ENCODE data around the gene TMEM186.
"Not testable (repeated sequence)": the region's sequence is repeated elsewhere in the genome, so short reads cannot be mapped to it uniquely, and the experiment has no call there.

Gene TMEM186

DNA sequence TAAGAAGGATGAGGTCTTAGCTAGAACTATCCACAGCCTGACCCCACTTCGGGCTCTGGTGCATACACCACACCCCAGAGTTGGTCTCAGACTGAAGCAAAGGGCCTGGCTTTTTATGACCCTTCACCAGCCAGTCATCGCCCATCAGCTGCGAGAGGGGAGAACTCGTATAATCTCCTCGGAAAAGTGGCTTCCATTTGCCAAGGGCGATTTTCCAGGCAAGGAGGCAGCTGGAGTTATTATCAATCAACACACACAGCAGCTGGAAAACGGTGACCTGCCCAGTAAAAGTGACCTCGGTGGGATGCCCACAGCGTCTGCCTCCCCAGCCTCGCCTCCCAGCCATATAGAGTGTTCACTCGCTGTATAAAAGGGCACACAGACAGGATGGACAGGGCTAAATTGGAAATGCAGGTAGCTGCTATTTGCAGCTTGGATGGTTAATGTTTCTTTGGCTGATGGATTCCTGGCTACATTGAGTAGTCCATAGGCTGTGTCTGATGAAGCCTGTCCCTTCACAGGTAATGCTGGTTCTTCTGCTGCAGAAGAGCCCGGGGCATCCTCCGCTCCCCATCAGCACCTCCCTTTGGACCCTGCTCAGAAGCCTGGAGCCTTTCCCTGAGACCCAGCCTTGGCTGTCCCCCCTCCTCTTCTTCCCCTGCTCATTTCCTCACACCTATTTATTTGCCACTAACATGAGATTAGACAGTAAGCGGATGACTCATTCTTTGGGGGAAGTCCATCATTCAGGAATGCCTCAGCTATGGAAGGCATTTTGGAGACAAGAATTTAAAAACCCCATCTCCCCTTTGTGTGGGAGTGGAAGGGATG, 45.7 kb downstream of the TMEM186 start:
- no peak overlapping the region for H3K4me3 ChIP-seq (replicated peaks; ENCODE audit: insufficient read depth, low read length)
- no peaks in the 10 kb centered on the region for H3K27me3 ChIP-seq (ENCODE audit: insufficient read depth, poor library complexity, severe bottlenecking)
- TF ChIP-seq POLR2AphosphoS5 (IDR thresholded peaks at IDR 0.05; ENCODE audit: low read depth) (no peak), GABPA (IDR thresholded peaks at IDR 0.05; ENCODE audit: low read depth) (no peak), SPI1 (IDR thresholded peaks at IDR 0.05; ENCODE audit: borderline replicate concordance, low read depth) (no peak)
- TF ChIP-seq, protein P1, sequence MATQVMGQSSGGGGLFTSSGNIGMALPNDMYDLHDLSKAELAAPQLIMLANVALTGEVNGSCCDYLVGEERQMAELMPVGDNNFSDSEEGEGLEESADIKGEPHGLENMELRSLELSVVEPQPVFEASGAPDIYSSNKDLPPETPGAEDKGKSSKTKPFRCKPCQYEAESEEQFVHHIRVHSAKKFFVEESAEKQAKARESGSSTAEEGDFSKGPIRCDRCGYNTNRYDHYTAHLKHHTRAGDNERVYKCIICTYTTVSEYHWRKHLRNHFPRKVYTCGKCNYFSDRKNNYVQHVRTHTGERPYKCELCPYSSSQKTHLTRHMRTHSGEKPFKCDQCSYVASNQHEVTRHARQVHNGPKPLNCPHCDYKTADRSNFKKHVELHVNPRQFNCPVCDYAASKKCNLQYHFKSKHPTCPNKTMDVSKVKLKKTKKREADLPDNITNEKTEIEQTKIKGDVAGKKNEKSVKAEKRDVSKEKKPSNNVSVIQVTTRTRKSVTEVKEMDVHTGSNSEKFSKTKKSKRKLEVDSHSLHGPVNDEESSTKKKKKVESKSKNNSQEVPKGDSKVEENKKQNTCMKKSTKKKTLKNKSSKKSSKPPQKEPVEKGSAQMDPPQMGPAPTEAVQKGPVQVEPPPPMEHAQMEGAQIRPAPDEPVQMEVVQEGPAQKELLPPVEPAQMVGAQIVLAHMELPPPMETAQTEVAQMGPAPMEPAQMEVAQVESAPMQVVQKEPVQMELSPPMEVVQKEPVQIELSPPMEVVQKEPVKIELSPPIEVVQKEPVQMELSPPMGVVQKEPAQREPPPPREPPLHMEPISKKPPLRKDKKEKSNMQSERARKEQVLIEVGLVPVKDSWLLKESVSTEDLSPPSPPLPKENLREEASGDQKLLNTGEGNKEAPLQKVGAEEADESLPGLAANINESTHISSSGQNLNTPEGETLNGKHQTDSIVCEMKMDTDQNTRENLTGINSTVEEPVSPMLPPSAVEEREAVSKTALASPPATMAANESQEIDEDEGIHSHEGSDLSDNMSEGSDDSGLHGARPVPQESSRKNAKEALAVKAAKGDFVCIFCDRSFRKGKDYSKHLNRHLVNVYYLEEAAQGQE (IDR thresholded peaks at IDR 0.05; ENCODE audit: insufficient replicate concordance, low read depth) = no peak
- TF ChIP-seq, protein P2, sequence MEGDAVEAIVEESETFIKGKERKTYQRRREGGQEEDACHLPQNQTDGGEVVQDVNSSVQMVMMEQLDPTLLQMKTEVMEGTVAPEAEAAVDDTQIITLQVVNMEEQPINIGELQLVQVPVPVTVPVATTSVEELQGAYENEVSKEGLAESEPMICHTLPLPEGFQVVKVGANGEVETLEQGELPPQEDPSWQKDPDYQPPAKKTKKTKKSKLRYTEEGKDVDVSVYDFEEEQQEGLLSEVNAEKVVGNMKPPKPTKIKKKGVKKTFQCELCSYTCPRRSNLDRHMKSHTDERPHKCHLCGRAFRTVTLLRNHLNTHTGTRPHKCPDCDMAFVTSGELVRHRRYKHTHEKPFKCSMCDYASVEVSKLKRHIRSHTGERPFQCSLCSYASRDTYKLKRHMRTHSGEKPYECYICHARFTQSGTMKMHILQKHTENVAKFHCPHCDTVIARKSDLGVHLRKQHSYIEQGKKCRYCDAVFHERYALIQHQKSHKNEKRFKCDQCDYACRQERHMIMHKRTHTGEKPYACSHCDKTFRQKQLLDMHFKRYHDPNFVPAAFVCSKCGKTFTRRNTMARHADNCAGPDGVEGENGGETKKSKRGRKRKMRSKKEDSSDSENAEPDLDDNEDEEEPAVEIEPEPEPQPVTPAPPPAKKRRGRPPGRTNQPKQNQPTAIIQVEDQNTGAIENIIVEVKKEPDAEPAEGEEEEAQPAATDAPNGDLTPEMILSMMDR (IDR thresholded peaks at IDR 0.05; ENCODE audit: insufficient read depth, low read length) = no peak
- DNase-seq (ENCODE audit: low read depth in 1 of 2, low spot score in 1 of 2) = no peak
- no peak overlapping the region for H3K27ac ChIP-seq (replicated peaks)

DNA sequence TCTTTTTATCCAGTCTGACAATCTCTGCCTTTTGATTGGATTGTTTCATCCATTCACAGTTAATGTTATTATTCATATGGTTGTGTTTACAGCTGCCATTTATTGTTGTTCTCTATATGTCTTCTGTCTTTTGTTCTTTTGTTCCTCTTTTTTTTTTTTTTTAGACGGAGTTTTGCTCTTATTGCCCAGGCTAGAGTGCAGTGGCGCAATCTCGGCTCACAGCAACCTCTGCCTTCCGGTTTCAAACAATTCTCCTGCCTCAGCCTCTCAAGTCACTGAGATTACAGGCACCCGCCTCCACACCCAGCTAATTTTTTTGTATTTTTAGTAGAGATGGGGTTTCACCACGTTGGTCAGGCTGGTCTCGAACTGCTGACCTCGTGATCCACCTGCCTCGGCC, 48.5 kb downstream of the TMEM186 start:
- H3K27ac ChIP-seq (replicated peaks); H3K4me3 ChIP-seq (replicated peaks; ENCODE audit: insufficient read depth, low read length); H3K27me3 ChIP-seq (ENCODE audit: insufficient read depth, poor library complexity, severe bottlenecking): not testable (repeated sequence)
- DNase-seq (ENCODE audit: low read depth in 1 of 2, low spot score in 1 of 2) = peak in 1 of 2 experiments; percentile 79
- peak; percentile 1; the same call in 1 of the 2 replicates for TF ChIP-seq SPI1 (IDR thresholded peaks at IDR 0.05; ENCODE audit: borderline replicate concordance, low read depth)

Measured in HL-60 (cell line).